GM21737 (cell line): ENCODE measurements around the gene CDK4.

ENCODE experiments used
- ATAC-seq: cut with Tn5 transposase; IDR thresholded peaks from one replicate; pipeline ENCODE4 v1.9.1; 2021; ENCODE audit warnings: mild to moderate bottlenecking, moderate library complexity; ENCODE audit not compliant: unreplicated experiment

Gene CDK4

DNA sequence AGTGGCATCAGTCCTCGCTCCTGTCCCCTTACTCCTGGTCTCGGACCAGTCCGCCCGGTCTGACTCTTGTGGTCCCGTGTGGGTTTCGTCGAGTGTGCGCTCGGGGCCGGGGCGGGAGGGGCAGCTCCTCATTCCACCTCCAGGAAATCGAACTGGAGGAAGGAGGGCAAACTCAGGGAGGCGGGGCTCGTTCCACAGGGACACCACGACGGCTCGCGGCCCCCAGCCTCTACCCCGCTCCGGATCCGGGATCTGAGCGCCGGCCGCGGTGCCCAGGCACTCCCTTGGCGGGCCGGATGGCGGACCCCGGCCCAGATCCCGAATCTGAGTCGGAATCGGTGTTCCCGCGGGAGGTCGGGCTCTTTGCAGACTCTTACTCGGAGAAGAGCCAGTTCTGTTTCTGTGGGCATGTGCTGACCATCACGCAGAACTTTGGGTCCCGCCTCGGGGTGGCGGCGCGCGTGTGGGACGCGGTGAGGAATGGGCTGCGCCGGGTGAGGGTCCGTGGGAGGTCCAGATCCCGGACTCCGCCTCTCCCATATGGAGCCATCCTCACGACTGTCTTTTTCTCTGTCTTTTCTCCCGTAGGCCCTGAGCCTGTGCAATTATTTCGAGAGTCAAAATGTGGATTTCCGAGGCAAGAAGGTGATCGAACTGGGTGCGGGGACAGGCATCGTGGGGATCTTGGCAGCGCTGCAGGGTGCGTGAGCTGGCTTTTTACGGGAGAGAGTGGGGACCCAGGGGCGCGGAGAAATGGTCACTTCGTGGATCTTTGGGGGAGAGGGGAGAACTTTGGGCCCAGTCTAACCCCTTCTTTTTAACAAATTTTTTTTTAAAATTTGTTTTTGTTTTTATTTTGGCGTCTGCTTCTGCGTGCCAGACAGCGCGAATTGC, 20.6 kb upstream of the CDK4 start, which contains the start of gene EEF1AKMT3:
Gene EEF1AKMT3, plus strand, starts transcription at position 186 of the 894 bp plus-strand sequence. Its CDS starts 111 bp downstream, at position 297.
- ATAC-seq = peak; percentile 12

DNA sequence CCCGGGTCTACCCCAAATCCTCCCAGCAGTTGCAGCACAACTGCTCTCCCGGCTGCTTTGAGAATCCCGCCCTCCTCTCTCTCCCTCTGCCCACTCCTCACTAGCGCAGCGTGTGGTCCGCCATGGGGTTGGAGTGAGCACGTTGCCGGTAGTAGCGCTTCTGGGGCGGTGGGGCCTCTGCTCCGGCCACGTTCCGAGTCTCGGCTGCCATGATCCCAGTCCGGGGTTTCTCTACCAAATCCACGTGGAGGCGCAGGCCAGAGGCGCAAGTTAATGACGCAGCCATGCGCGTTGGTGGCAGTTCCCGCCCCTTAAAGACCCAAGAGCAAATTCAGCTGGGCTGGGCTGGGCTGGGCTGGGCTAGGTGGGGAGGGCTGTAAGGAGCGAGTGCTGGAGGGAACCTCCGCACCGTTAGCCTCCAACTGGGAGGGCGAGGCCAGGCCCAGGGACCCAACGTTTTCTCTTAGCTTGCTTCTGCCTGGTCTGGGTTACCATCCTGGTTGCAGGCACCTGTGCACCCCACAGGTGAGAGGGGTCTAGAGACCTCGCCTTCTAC, 19.8 kb upstream of the CDK4 start, which contains the start of gene METTL1:
Gene METTL1, minus strand, starts transcription at position 233 of the 556 bp plus-strand sequence. Its CDS starts 22 bp downstream, at position 211.
- ATAC-seq = peak; percentile 74

DNA sequence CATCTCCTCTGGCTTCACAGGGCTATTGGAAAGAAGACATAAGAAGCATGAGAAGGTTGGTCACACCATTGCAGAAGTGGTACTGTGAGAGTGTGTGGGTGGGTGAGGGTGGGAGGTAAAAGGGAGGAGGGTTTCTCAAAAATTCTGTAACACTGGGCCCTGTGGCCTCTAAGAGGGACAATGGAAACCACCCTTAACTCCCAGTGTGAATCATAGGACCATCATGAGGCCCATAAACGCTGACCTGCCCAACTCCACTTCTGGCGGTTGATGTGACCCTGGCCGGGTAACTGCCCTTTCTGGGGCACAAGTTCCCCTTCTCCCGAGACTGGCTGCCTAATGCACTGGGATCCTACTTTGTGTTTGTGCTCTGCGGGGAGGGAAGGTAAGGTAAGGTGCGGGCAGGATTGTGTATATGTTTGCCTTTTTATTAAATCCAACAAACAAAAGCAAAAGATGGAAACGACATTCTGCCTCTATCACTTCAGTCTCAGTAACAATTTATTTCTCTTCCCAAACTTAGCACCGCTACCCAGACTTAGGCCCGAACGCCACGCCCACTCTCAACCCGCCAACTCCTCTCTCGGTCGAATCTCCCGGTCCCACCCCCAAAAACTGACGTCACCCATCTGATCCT, 19.2 kb upstream of the CDK4 start:
- peak; percentile 62 for ATAC-seq

DNA sequence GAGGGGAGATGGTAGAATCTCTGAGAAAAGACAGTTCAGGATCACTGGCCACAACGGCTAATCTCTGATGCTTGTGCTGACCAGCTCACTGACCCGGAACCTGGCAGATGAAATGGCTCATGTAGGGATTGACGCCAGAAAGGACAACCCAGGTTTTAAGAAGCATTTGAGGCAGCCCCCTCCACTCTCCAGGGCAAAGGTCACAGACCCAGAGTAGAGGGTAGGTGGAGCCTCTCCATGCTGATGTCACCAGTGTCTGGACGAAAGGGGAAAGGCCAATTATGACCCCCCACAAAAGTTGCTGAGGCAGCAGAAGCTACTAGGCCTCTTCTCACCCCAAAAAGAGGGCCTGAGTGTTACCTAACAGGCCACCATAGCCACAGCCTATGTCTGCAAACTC, 18.6 kb upstream of the CDK4 start:
- no peak for ATAC-seq

DNA sequence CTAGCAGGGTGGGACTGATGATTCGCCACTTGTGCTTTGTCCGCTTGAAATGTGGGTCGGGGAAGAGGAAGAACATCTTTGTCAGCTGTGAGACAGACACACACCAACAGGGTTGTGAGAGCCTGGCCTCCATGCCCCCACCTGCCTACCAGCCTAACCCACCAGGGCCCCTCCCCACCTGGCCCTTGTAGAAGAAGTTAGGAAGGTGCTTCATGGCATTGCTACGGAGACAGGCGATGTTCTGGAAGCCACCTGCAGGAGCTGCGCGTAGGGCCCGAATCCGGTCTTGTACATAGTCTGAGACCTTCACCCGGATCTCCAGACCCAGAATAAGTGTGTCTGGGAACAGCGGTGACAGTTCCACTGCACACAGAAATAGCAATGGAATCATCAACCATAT, 17.5 kb upstream of the CDK4 start:
- no peak for ATAC-seq

DNA sequence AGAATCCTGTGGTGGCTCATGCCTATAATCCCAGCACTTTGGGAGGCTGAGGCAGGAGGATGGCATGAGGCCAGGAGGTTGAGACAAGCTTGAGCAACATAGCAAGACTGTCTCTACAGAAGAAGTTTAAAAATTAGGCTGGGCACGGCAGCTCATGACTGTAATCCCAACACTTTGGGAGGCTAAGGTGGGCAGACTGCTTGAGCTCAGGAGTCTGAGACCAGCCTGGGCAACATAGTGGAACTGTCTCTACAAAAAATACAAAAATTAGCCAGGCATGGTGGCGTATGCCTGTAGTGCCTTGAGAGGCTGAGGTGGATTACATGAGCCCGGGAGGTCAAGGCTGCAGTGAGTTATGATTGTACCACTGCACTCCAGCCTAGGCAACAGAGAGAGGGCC, 15.8 kb upstream of the CDK4 start:
- no peak for ATAC-seq

DNA sequence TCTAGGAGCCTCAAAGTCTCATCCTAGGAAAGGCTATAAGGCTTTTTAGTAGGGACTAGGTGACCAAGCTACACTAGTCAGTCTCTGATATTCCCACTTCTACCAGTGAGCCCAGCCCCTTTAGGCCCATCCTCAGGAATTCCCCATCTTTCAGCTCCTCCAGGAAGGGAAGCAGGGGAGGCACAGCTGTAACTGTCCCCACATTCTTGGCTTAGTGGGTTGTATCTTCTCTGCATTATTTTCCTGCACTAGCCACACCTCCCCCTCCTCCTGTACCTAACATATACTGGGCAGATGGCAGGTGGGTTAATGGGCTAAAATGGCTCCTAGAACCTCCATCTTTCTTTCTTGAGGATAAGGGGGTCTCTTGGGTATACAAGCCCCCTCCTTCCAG, 15.2 kb upstream of the CDK4 start:
- no peak for ATAC-seq

DNA sequence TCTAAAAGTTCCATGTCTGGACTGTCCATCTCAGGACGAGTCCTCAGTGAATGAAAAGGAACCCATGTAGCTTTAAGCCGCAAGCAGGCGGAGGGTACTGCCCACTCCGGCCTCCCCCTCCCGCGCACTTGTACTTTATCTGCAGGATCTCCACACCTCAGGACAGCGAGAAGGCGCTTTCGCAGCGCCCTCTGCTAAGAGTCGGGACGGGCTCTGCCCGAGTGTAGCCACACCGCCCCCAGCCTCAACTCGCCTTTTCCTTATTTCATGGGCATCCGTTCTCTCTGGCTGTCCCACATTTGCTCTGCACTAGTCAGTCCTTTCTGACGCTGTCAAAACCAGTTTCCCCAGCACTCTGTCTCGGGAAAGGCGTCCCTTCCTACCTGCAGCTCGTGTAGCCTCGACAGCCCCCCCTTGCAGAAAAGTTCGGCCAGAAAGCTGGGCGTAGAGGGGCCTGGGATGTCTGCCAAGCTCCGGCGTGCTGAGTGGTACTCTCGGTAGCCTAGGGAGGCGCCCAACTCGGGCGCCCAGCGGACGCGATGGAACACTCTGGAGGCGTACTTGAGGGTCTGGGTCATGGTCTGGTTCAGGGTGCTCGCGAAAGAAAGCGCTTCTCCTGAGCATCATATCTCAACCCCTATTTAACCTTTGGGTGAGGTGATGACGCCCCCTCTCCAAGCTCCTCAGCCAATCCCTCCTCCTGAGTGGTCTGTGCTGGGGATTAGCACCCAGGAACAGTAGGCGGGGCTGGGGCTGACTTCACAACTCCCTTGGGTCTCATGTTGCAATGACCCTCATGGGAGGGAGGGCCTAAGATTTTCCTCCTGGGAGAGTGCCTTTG, 14.6 kb upstream of the CDK4 start, which contains the start of gene CYP27B1:
Gene CYP27B1, minus strand, starts transcription at position 615 of the 841 bp plus-strand sequence. Its CDS starts 37 bp downstream, at position 578.
- ATAC-seq = no peak

DNA sequence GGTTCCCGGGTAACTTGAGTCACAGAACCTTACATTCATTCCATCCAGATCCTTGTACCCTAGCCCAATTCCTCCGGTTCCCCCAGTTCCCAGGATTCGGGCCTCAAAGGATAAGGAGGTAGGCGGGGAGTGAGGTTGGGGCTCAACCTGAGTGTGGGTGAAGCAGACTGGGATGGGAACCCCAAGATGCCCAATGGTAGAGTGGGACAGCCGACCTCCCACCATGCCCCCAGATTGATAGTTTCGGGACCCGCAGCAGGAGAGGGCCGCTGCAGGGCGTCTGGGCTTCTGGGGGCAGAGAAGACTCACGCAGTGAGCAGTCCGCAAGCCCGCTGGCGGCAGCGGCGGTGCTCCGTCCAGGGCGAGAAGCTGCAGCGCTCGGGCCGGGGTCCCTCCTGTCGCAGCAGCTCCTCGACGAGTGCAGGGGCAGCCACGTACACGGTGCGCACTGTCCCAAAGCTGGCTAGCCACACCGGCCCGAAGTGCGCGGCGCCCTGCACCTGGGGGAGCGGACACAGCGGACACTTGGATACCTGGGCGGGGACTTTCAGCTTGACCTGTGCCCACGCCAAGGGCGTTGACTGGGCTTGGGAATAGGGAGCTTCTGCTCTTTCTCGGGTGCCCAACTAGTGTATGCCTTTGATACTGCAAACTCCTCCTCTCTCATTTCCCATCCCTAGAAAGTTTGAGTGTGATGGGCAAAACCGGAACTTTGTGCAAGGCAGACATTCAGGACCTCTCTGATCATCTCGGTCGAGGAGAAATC, 13.8 kb upstream of the CDK4 start:
- no peak for ATAC-seq

DNA sequence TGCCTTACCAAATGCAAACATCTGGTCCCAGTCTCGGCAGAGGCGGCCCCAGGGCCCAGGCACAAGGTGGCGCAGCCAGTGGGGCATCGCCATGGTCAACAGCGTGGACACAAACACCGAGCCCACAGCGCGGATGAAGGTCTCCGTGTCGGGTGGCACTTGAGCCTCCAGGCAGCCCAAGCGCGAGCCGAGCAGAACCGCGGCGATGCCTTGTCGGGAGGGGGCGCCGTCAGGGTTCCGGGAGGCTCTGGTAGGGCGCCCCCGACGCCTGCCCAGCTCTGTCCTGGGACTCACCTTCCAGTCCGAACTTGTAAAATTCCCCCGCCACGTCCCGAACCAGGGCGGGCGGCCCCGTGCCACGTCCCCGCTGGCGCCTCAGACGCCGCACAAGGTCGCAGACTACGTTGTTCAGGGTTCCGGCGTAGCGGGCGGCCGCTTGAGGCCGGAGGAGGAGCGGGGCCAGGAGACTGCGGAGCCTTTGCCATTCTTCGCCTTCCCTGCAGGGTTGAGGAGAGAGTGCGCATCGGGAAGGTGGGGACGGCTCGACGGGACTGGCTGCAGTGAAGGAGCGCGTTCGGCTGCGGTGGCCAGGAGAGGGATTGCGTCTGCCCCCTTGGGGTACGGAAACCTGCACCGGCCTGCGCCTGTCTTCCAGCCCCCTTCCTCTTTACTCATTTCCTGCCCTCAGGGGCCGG, 13.0 kb upstream of the CDK4 start:
- ATAC-seq = no peak

DNA sequence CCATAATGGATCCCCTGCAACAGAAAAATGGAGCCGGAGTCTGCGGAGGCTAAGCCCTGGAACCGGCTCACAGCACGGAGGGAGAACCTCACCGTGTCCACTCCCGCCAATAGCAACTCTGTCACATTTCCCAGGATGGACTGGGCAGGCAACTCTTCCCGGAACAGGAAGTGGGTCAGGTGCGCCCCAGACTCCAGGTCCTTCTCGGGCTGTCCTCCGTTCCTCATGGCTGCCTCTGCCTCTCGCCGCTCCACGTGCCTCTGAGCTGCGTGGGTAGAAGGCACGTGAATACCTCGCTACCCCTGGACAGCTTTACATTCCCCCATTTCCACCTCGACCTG, 12.5 kb upstream of the CDK4 start:
- ATAC-seq = no peak

DNA sequence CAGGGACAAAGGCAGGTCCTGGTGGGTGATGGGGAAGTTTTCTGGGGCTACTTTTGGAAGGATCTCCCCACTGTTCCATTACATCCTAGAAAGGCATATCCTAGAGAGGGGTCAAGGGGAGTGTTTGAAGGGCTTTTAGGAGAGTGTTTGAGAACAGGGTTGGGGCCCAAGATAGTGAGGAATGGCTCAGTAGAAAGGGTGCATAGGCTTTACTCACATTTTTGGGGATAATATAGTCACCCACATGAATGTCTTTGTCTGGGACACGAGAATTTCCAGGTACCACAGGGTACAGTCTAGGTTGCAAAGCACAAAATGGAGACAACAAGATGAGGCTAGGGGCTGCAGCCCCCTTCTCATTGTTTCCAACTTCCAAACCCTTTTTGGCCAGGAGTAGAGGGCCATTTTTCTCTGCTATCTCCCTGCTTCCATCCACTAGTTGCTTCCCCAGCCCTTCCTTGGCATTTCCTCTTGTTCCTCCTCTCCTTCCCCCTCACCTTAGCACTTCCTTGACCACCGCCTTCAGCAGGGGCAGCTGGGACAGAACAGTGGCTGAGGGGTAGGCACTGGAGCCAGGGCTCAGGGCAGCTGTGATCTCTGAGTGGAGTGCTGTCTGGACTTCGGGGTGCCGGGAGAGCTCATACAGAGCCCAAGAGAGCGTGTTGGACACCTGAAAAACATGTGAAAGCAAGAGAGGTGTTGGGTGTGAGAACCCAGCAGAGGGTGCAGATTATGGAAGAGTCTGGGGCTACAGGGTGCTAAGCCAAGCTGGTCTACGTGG, 12.0 kb upstream of the CDK4 start:
- ATAC-seq = no peak

DNA sequence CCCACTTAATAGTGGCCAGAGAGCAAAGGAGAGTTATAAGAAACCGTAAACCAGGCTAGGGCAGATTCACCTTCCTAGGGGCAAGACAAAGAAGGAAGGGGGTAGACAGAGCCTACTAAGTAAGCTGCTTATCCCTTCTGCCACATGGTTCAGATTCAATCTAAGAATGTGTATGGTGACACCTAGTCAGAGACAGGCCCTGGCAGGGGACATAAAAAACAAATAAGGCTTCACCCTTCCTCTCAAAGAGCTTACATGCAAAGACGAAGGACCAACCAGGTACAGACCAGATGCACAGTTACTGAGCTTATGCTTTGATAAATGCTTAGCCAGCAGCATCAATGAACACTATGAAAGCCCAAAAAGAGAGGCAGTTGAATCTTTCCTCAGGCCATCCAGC, 10.4 kb upstream of the CDK4 start:
- no peak for ATAC-seq

DNA sequence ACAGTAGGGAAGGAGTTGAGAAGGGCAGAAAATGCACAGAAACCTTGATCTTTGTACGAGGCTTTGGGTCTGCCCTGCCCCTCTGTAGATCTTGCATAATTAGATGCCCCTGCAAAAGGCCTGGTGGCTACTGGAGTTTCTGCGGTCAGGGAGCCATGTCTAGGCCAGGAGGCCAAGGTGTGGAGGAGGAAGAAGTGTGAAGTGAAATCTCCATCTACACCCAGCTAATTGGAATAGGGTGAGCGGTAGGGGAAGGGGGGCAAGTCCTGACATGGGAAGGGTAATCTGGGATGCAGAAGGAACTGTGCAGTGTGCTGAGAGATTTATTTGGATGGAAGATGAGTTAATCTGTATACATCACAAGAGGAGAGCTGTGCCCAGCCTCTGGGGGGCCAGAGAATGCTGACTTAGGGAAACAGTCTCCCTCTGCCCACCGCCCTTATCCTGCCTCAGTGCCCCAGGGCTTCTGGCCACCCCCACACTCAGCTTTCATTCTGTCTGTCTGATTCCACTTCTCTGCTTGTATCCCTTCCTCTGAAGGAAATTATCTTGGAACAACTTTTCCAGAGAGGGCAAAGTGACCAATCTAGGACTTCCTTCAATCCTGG, 9.4 kb upstream of the CDK4 start:
- ATAC-seq = no peak

DNA sequence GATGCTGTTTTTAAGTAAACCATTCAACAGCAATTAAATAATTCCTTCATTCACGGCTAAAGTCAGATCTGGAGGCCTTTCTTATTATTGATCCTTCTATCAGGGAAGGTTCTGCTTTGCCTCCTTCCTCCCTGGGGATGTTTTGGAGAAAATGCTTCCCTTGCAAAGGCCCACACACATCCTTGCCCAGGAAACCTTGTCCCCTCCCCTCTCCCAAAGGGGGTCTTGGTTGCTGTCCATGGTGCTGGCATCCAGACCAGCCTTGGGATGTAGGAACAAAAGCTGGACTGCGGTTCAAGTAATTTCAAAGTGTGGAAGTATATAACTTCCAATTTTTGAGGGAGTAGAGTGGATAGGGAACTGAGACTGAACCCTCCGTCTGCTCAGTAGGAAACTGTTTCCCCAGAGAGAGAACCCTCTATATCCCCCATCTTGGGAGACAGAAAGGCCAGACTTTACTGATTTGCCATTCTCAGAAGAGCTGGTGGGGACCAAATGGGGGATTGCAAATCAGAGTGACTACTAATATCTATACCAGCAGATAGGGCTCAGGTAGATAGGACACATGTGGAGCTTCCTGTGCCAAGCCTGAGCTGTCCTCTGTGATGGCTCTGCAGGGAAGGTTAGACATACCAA, 8.4 kb upstream of the CDK4 start:
- ATAC-seq = no peak

DNA sequence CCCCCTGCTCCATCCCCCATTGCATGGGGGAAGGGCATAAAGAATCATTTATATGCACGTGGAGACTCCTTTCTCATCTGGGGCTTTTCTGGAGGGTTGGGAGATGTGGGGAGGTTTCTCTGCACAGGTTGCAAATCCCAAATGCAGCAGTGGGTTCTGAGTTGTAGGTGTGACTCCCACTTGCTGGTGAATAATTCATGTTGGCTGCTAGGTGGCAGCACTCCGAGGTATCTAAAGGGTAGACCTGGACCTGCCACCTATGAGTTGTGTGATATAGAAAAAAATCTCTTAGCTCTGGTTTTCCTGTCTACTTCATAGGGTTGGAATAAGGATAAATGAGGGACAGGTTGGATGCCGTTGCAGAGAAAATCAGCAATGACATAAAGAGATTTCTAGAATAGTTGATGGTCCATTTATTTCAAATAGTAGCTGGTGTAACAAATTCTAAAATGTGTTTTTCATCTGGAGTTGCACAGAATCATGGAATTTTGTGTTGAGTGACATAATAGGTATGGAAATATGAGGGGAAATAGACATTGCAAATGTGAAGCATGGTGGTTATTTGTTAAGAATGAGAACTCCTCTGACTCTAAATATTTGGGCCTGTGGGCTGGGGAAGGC, 7.4 kb upstream of the CDK4 start:
- ATAC-seq = no peak

DNA sequence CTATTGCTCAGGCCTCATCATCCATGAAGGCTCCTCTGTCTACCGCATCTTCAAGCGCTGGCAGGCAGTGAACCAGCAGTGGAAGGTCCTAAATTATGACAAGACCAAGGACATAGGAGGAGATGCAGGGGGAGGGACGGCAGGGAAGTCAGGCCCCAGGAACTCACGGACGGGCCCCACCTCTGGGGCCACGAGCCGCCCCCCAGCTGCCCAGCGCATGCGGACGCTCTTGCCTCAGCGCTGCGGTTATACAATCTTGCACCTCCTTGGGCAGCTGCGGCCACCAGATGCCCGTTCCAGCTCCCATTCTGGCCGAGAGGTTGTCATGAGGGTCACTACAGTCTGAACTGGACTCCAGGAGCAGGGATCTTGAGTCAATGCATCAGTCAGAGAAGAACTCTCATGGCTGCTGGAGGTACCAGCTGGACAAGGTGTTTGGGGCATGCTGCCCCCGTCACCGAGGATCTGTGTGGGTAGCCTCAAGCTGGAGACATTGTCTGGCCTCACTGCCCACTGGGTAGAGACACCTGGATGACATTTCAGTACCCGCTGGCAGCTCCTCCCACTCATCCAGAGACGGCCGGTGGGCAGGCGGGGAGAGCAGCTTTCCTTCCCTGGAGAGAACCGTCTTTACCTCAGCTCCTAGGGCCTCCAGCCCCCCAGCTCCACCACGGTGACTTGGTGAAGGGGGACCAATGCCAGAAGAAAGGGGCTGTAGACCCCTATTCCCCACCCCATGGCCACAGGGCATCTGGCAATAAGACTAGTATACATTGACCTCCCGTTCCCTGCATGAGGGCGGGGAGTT, 6.6 kb upstream of the CDK4 start:
- ATAC-seq = no peak
